ENCODE measurements around the gene KDM2B. TPM values are rescaled to one million over a fixed set of nuclear protein-coding genes. Genes with fewer than 3 reads are reported as not detected.
A peak's percentile ranks its signal among the peaks of the same experiment; 100 is the strongest.

Gene KDM2B
- total RNA-seq, 1 experiment from 2014 or later = 49.3 TPM

GRCh38 chr12:121466794-121467637 lies 113.8 kb downstream of the KDM2B start:
- POLR2A ChIA-PET (ENCODE audit: low non-redundant PET) = no interaction called here

GRCh38 chr12:121465921-121466793 lies 114.7 kb downstream of the KDM2B start:
- H3K4me3 ChIP-seq (ENCODE audit: low read depth, low read length, poor library complexity, severe bottlenecking) = peak overlapping the region; percentile 58
- no peaks in the 10 kb centered on the region for H3K27me3 ChIP-seq (replicated peaks; ENCODE audit: insufficient read depth, low read depth, low read length, poor library complexity)
- H3K4me1 ChIP-seq (ENCODE audit: insufficient read depth, low read length, poor library complexity, severe bottlenecking) = peaks cover 14% of the 10 kb centered on the region
- ChIA-PET POLR2A (ENCODE audit: low non-redundant PET) (no interaction called here), CTCF (no interaction called here)
- H3K36me3 ChIP-seq (ENCODE audit: insufficient read depth, low read length, poor library complexity, severe bottlenecking) = no peaks in the 10 kb centered on the region
- no peak for TF ChIP-seq EZH2 (IDR thresholded peaks at IDR 0.05; ENCODE audit: borderline replicate concordance, low read depth, low read length, poor library complexity, severe bottlenecking)
- TF ChIP-seq CTCF (conservative IDR thresholded peaks at IDR 0.05; ENCODE audit: low read depth, low read length) = no peak
- DNase-seq (ENCODE audit: low spot score) = peak; percentile 35
- intact Hi-C loops (cut with micrococcal nuclease; ENCODE audit: unreplicated experiment) = no loop called here
- peak overlapping the region; percentile 60 for H3K27ac ChIP-seq (ENCODE audit: low read depth, low read length, poor library complexity, severe bottlenecking)
- no peaks in the 10 kb centered on the region for H3K9me3 ChIP-seq (ENCODE audit: low read depth, low read length, poor library complexity, severe bottlenecking)
- BruUV-seq (replicated peaks) = TSS peak; percentile 74

More at GRCh38 chr12:121466794-121467637, 113.8 kb downstream of the KDM2B start:
- H3K9me3 ChIP-seq (ENCODE audit: low read depth, low read length, poor library complexity, severe bottlenecking) = no peaks in the 10 kb centered on the region
- peak overlapping the region; percentile 60 for H3K4me3 ChIP-seq (ENCODE audit: low read depth, low read length, poor library complexity, severe bottlenecking)
- peak overlapping the region; percentile 60 for H3K27ac ChIP-seq (ENCODE audit: low read depth, low read length, poor library complexity, severe bottlenecking)
- no peaks in the 10 kb centered on the region for H3K36me3 ChIP-seq (ENCODE audit: insufficient read depth, low read length, poor library complexity, severe bottlenecking)
- TF ChIP-seq EZH2 (IDR thresholded peaks at IDR 0.05; ENCODE audit: borderline replicate concordance, low read depth, low read length, poor library complexity, severe bottlenecking) (no peak), CTCF (conservative IDR thresholded peaks at IDR 0.05; ENCODE audit: low read depth, low read length) (no peak)
- intact Hi-C loops (cut with micrococcal nuclease; ENCODE audit: unreplicated experiment) = no loop called here
- peak; percentile 92 for DNase-seq (ENCODE audit: low spot score)
- BruUV-seq (replicated peaks) = no TSS peak
- H3K4me1 ChIP-seq (ENCODE audit: insufficient read depth, low read length, poor library complexity, severe bottlenecking) = peaks cover 23% of the 10 kb centered on the region
- CTCF ChIA-PET = no interaction called here
- H3K27me3 ChIP-seq (replicated peaks; ENCODE audit: insufficient read depth, low read depth, low read length, poor library complexity) = no peaks in the 10 kb centered on the region

GRCh38 chr12:121464331-121464730 lies 116.5 kb downstream of the KDM2B start:
- Histone ChIP-seq H3K27me3 (replicated peaks; ENCODE audit: insufficient read depth, low read depth, low read length, poor library complexity) (no peaks in the 10 kb centered on the region), H3K4me3 (ENCODE audit: low read depth, low read length, poor library complexity, severe bottlenecking) (no peak overlapping the region), H3K9me3 (ENCODE audit: low read depth, low read length, poor library complexity, severe bottlenecking) (no peaks in the 10 kb centered on the region), H3K27ac (ENCODE audit: low read depth, low read length, poor library complexity, severe bottlenecking) (no peak overlapping the region), H3K36me3 (ENCODE audit: insufficient read depth, low read length, poor library complexity, severe bottlenecking) (no peaks in the 10 kb centered on the region), H3K4me1 (ENCODE audit: insufficient read depth, low read length, poor library complexity, severe bottlenecking) (peaks cover 14% of the 10 kb centered on the region)
- POLR2A ChIA-PET (ENCODE audit: low non-redundant PET) = no interaction called here
- BruUV-seq (replicated peaks) = no TSS peak
- no peak for TF ChIP-seq CTCF (conservative IDR thresholded peaks at IDR 0.05; ENCODE audit: low read depth, low read length)
- TF ChIP-seq EZH2 (IDR thresholded peaks at IDR 0.05; ENCODE audit: borderline replicate concordance, low read depth, low read length, poor library complexity, severe bottlenecking) = no peak
- no peak for DNase-seq (ENCODE audit: low spot score)
- intact Hi-C loops (cut with micrococcal nuclease; ENCODE audit: unreplicated experiment) = no loop called here
- CTCF ChIA-PET = no interaction called here
